Midbrain (tissue), 1 donor: ENCODE data around the gene NUMB.
"Not testable (repeated sequence)": the region's sequence is repeated elsewhere in the genome, so short reads cannot be mapped to it uniquely, and the experiment has no call there.

Experiments
- DNase-seq: peaks from one replicate; lab custom pipeline; 2025; lab: John Stamatoyannopoulos, UW

The NUMB gene

DNA sequence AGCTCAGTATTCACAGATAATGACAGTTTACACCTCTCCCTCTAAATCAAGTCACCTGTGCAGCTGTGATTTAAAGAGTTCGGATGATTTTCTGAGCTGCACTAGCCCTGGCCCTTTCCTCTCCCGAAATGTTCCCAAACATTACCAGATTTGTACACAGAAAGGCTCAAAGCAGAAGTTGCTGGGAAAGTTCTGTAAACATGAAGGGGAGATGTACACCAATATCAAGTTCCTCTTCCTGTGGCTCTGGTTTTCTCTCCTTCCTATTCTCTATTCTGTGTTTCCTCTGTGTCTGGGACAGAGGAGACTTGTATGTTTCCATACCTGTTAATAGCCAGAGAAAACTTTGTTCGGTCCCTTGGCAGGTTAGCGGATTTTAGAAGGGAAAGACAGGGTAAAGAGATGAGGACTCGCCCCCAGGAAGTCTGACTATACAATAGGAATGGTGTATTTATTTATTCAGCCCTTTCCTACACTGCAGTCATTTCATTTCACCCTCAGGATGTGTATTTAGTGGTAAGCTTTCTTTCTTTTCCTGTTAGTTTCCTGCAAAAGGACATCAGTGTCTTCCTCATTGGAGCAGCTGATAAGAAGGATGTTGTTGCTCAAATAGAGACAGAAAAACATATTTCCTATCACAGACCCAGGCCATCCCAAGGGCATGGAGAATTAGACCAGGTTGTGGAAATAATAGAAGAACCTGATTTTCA lies 7.6 kb upstream of the NUMB start:
- no peak for DNase-seq

DNA sequence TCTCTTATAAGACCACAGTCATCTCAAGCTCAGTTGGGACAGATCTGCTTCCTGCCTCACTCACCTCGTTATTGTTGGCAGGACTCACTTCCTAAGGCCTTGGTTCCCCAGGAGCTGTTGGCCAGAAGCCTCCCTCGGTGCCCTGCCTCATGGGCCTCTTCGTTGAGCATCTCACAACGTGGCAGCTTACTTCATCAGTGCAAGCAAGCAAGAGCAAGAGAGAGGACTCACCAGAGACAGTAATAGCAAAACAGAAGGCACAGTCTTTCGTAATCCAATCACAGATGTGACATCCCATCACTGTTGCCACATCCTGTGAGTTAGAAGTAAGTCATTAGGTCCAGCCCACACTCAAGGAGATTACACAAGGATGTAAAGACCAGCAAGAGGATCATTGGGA lies 5.1 kb upstream of the NUMB start:
- DNase-seq: peak; percentile 36

- no peak for DNase-seq
Observed at GRCh38 chr14:73462815-73463214, 4.5 kb upstream of the NUMB start.

GRCh38 chr14:73462048-73462715 lies 3.8 kb upstream of the NUMB start:
- peak; percentile 74 for DNase-seq

DNA sequence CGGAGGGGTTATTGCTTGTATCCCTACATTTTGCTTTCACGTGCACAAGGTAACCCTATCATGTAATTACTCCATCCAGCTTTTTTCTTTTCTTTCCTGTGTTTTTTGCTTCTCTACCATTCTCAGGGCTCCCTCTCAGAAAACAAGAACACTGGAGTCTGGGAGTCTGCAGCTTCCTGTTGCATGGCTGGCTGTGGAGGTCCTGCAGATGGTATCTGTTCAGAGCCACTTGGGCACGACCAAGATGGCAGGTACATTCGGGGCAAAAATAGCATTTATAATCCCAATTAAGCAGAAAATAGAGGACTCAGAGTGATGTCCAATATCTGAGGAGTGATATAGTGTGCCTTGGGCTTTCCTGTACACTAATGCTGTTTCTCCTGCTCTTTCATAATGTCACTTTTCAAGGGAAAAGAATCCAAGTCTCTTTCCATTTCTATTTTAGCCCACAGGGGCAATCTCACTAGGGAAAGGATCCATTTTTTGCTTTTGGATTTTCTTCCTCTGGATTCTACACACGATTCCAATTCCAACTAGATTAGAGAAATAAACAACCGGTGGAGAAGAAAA lies 3.2 kb upstream of the NUMB start:
- DNase-seq: no peak

GRCh38 chr14:73460691-73461127 lies 2.4 kb upstream of the NUMB start:
- DNase-seq: no peak

DNA sequence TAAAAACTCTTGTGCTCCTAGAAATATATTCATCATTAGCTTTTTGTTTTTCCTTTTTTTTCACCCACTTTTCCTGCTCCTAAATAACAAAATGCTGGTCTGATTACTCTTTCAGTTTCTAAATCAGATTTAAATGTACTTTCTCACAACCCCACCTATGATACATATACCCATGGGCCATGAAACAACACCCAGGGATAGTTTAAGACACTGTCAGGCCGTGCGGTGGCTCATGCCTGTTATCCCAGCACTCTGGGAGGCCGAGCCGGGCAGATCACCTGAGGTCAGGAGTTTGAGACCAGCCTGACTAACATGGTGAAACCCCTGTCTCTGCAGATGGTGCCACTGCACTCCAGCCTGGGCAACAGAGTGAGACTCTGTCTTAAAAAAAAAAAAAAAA lies 1.6 kb upstream of the NUMB start:
- DNase-seq: no peak

DNA sequence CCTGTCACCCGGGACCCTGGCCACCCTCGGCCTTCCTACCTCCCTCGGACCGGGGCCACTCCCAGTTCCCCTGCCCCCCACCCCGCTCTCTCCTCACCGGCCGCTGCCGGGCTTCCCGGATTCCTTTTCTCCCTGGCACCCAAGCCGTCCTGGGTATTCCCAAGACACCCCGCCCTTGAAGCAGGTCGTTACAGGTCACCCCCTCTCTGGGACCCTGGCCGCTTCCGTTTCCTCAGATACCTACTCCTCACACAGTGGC lies 493 bp downstream of the NUMB start:
- DNase-seq: no peak

GRCh38 chr14:73457041-73457923 lies 1.1 kb downstream of the NUMB start:
- no peak for DNase-seq

GRCh38 chr14:73455294-73455693 lies 3.1 kb downstream of the NUMB start:
- DNase-seq: no peak

GRCh38 chr14:73452341-73453186 lies 5.8 kb downstream of the NUMB start:
- DNase-seq: no peak

GRCh38 chr14:73443758-73444157 lies 14.6 kb downstream of the NUMB start:
- no peak for DNase-seq

GRCh38 chr14:73441286-73441685 lies 17.1 kb downstream of the NUMB start:
- DNase-seq: no peak

DNA sequence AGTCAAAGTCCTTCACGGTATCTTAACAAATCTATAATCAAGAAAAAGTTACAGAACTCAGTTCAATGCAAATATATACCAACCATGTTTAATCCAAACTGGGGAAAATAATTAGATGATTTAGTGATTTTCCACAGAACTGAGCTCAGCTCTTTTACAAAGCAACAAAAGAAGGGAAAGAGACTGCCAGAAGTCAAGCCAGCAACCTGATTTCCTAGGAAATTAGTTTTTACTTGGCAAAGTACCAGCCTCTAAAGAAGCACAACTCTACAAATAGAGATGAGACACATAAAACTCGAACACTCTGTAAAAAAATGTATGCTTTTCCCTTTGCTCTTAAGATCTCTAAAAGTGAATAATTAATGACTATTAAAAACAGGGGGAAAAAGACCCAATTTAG lies 19.4 kb downstream of the NUMB start:
- peak; percentile 6 for DNase-seq

DNA sequence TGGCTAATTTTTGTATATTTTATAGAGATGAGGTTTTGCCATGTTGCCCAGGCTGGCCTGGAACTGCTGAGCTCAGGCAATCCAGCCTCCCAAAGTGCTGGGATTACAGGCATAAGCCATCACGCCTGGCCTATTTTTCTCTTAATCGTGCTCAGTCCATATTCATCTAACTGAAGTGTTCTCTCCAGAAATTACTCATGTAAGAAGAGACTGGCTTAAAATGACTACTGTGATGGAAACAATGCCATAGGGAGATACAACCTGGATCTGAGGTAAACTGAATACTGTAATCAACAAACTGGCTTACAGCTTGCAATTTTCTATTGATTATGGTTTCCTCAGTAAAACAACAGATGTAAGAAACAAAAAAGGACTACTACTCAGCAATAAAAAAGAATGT lies 21.1 kb downstream of the NUMB start:
- no peak for DNase-seq

DNA sequence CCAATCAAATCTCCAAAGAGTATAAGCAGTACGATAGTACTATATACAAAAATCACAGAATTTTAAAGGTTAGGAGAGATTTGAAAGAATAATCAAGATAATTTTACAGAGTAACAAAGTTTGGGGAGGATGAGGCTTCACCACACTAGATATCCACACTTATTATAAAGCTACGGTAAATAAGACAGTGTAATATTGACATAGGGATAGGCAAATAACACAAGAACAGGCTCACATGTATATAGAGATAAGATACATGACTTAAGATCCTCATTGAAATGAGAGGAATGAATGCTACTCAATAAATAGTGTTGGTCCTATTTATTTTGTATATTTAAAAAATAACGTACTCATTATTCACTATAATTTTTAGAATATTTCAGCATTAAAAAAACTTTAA lies 26.2 kb downstream of the NUMB start:
- no peak for DNase-seq

GRCh38 chr14:73428353-73428824 lies 30.0 kb downstream of the NUMB start:
- no peak for DNase-seq

GRCh38 chr14:73427516-73428264 lies 30.7 kb downstream of the NUMB start:
- DNase-seq: no peak

DNA sequence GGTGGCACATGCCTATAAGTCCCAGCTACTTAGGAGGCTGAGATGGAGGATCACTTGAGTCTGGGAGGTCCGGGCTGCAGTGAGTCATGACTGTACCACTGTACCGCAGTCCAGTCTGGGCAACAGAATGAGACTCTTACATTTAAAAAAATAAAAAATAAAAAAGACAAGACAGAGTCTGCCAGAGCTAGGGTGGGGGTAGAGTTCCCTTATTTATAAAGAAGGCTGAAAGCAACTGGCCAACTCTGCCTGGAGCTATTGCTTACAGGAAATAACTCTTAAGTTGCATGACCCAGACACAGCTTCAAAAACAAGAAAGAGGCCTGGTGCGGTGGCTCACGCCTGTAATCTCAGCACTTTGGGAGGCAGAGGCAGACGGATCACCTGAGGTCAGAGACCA lies 31.5 kb downstream of the NUMB start:
- DNase-seq: no peak

- no peak for DNase-seq
Observed at GRCh38 chr14:73424453-73424852, 33.9 kb downstream of the NUMB start.

GRCh38 chr14:73423092-73423491 lies 35.3 kb downstream of the NUMB start:
- DNase-seq: not testable (repeated sequence)
